ENCODE results near the gene MSI2.

DNA sequence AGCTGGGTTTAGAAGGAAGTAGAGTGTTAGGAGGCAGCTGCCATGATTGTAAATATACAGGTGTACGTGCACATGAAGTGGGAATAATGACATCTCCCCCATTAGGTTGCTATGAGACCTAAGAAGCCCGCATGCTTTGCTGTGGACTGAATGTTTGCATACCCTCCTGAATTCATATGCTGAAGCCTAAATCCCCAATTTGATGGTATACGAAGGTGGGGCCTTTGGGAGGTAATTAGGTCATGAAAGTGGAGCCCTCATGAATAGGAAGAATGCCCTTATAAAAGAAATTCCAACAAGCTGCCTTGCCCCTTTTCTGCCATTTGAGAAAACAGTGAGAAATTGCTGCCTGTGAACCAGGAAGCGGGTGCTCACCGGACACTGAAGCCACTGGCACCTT, 444.8 kb downstream of the MSI2 start:
- TF ChIP-seq ELF4 (IDR thresholded peaks at IDR 0.05) (no peak), SP1 (IDR thresholded peaks at IDR 0.05) (no peak), HDGF (IDR thresholded peaks at IDR 0.05; ENCODE audit: borderline replicate concordance) (no peak), FOXK2 (IDR thresholded peaks at IDR 0.05) (no peak), ARNT (IDR thresholded peaks at IDR 0.05) (no peak), SUZ12 (IDR thresholded peaks at IDR 0.05) (no peak), FOXM1 (IDR thresholded peaks at IDR 0.05; ENCODE audit: borderline replicate concordance) (no peak), L3MBTL2 (conservative IDR thresholded peaks at IDR 0.05) (no peak), NFRKB (IDR thresholded peaks at IDR 0.05) (no peak), ZNF384 (IDR thresholded peaks at IDR 0.05) (no peak), FOXA1 (IDR thresholded peaks at IDR 0.05) (no peak), CTBP1 (IDR thresholded peaks at IDR 0.05; ENCODE audit: borderline replicate concordance) (no peak), BHLHE40 (IDR thresholded peaks at IDR 0.05; ENCODE audit: borderline replicate concordance) (no peak), LEF1 (IDR thresholded peaks at IDR 0.05; ENCODE audit: borderline replicate concordance) (no peak)

All from HEK293T (cell line).